HL-60 (cell line): ENCODE results near the gene ARSK.

Experiments
- CTCF ChIP-seq: IDR thresholded peaks from one replicate; pipeline ENCODE4 v1.5.1; 2011; ENCODE audit warnings: low read length, control low read depth, inconsistent platforms; ENCODE audit not compliant: insufficient read depth
- POLR2AphosphoS5 ChIP-seq: IDR thresholded peaks from 2 replicates; pipeline ENCODE4 v1.6.1; 2012; ENCODE audit warnings: low read depth

DNA sequence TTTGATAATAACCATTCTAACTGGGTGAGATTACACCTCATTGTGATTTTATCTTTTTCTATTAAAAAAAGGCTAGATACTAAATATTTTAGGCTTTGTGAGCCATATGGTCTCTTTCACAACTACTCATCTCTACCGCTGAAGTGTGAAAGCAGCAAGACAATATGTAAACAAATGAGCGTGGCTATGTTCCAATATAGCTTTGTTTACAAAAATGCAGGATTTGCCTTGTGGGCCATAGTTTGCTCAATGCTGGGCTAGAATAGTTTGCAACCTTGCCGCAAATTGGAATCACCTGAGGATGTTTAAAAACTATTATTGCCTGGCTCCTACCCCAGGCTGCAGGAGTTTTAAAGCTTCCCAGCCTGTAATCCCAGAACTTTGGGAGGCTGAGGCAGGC lies 54.8 kb downstream of the ARSK start:
- TF ChIP-seq CTCF (no peak), POLR2AphosphoS5 (no peak)
